WTC11 (cell line): ENCODE results near the gene MCM7. TPM values are rescaled to one million over a fixed set of nuclear protein-coding genes. Genes with fewer than 3 reads are reported as not detected.

Experiments used
- ATAC-seq: fragments of 200-7000 bp; cut with Tn5 transposase; 2 replicates; pipeline ENCODE4 v1.10.0; 2021; ENCODE audit warnings: mild to moderate bottlenecking, moderate library complexity
- CTCF ChIA-PET: fragments of 300-600 bp; sonication (Branson Sonifier 250); formaldehyde crosslinking; loops from one replicate; lab custom pipeline; 2021; ENCODE audit warnings: antibody characterized with exemption; lab: Charles Lee
- POLR2A ChIA-PET: fragments of 350-600 bp; sonication (Branson Sonifier 250); formaldehyde crosslinking; loops from one replicate; lab custom pipeline; 2021; ENCODE audit warnings: antibody characterized with exemption; lab: Charles Lee
- DNase-seq: peaks from one replicate; pipeline ENCODE4 v3.0.0; 2021; ENCODE audit warnings: low spot score
- H3K27ac Mint-ChIP-seq: 2 replicates; pipeline ENCODE4 v1.8.0; 2021; ENCODE audit warnings: mixed read lengths
- H3K27me3 Mint-ChIP-seq: 2 replicates; pipeline ENCODE4 v1.8.0; 2021; ENCODE audit warnings: low read depth, mild to moderate bottlenecking, moderate library complexity, mixed read lengths
- H3K36me3 Mint-ChIP-seq: 2 replicates; pipeline ENCODE4 v1.8.0; 2021; ENCODE audit warnings: mixed read lengths
- H3K4me1 Mint-ChIP-seq: 2 replicates; pipeline ENCODE4 v1.8.0; 2022; ENCODE audit warnings: mixed read lengths
- H3K4me3 Mint-ChIP-seq: 2 replicates; pipeline ENCODE4 v1.8.0; 2021; ENCODE audit warnings: mild to moderate bottlenecking, moderate library complexity, mixed read lengths
- H3K9me3 Mint-ChIP-seq: 2 replicates; pipeline ENCODE4 v1.8.0; 2021; ENCODE audit warnings: mixed read lengths
- CDX4 ChIP-seq: fragments of 250-450 bp; sonication (Bioruptor Pico); IDR thresholded peaks from 2 replicates; pipeline ENCODE4 v1.9.0; 2021; ENCODE audit warnings: moderate library complexity, mild to moderate bottlenecking, inconsistent platforms, borderline replicate concordance
- CREM ChIP-seq: sonication (generic); formaldehyde crosslinking; IDR thresholded peaks from 2 replicates; pipeline ENCODE4 v1.8.1; 2022; ENCODE audit warnings: mild to moderate bottlenecking, missing genetic modification reagents, moderate library complexity
- ESRRA ChIP-seq: sonication (generic); formaldehyde crosslinking; IDR thresholded peaks from 2 replicates; pipeline ENCODE4 v1.8.1; 2022; ENCODE audit warnings: mild to moderate bottlenecking, missing genetic modification reagents, borderline replicate concordance
- GABPB1 ChIP-seq: sonication (generic); formaldehyde crosslinking; IDR thresholded peaks from 2 replicates; pipeline ENCODE4 v1.8.1; 2023; ENCODE audit warnings: mild to moderate bottlenecking, missing genetic modification reagents
- HMGXB4 ChIP-seq: sonication (generic); formaldehyde crosslinking; IDR thresholded peaks from 2 replicates; pipeline ENCODE4 v1.8.1; 2023; ENCODE audit warnings: mild to moderate bottlenecking, moderate library complexity, missing genetic modification reagents
- NR1H2 ChIP-seq: sonication (generic); formaldehyde crosslinking; IDR thresholded peaks from 2 replicates; pipeline ENCODE4 v1.9.0; 2021; ENCODE audit warnings: mild to moderate bottlenecking, moderate library complexity, missing genetic modification reagents
- RELA ChIP-seq: sonication (generic); formaldehyde crosslinking; IDR thresholded peaks from 2 replicates; pipeline ENCODE4 v1.8.1; 2022; ENCODE audit warnings: missing genetic modification reagents, mild to moderate bottlenecking, borderline replicate concordance
- TCF7 ChIP-seq: sonication (generic); formaldehyde crosslinking; IDR thresholded peaks from 2 replicates; pipeline ENCODE4 v1.8.0; 2022; ENCODE audit warnings: mild to moderate bottlenecking, low read depth, missing genetic modification reagents, moderate library complexity
- ZNF121 ChIP-seq: sonication (generic); formaldehyde crosslinking; IDR thresholded peaks from 2 replicates; pipeline ENCODE4 v1.8.0; 2023; ENCODE audit warnings: missing genetic modification reagents
- ZNF263 ChIP-seq: sonication (generic); formaldehyde crosslinking; IDR thresholded peaks from 2 replicates; pipeline ENCODE4 v1.8.1; 2022; ENCODE audit warnings: low read depth, mild to moderate bottlenecking, moderate library complexity, missing genetic modification reagents
- ZNF416 ChIP-seq: fragments of 250-450 bp; sonication (Bioruptor Pico); IDR thresholded peaks from 2 replicates; pipeline ENCODE4 v1.9.0; 2021; ENCODE audit warnings: mild to moderate bottlenecking, inconsistent platforms
- ZNF512 ChIP-seq: sonication (generic); formaldehyde crosslinking; IDR thresholded peaks from 2 replicates; pipeline ENCODE4 v1.8.1; 2022; ENCODE audit warnings: missing genetic modification reagents, borderline replicate concordance
- ZNF671 ChIP-seq: fragments of 250-450 bp; sonication (Bioruptor Pico); IDR thresholded peaks from 2 replicates; pipeline ENCODE4 v1.8.0; 2021; ENCODE audit warnings: mild to moderate bottlenecking
- total RNA-seq: library from RNA; stranded (reverse); gene quantifications from 3 replicates; pipeline ENCODE4 v1.2.3, GENCODE V29; 2021
- TF ChIP-seq, protein P1 (sequence below): fragments of 250-450 bp; sonication (Bioruptor Pico); conservative IDR thresholded peaks from 2 replicates; pipeline ENCODE4 v1.9.0; 2021; ENCODE audit warnings: mild to moderate bottlenecking
- TF ChIP-seq, protein P2 (sequence below): sonication (generic); formaldehyde crosslinking; IDR thresholded peaks from 2 replicates; pipeline ENCODE4 v1.8.0; 2022; ENCODE audit warnings: mild to moderate bottlenecking, missing genetic modification reagents
- TF ChIP-seq, protein P3 (sequence below): sonication (generic); formaldehyde crosslinking; IDR thresholded peaks from 2 replicates; pipeline ENCODE4 v1.8.0; 2022; ENCODE audit warnings: mild to moderate bottlenecking, missing genetic modification reagents
- TF ChIP-seq, protein P4 (sequence below): sonication (generic); formaldehyde crosslinking; IDR thresholded peaks from 2 replicates; pipeline ENCODE4 v1.8.0; 2023; ENCODE audit warnings: missing genetic modification reagents, mild to moderate bottlenecking, borderline replicate concordance
- TF ChIP-seq, protein P5 (sequence below): sonication (generic); formaldehyde crosslinking; IDR thresholded peaks from 2 replicates; pipeline ENCODE4 v1.8.1; 2023; ENCODE audit warnings: mild to moderate bottlenecking, missing genetic modification reagents, moderate library complexity
- TF ChIP-seq, protein P6 (sequence below): fragments of 200-600 bp; IDR thresholded peaks from 2 replicates; pipeline ENCODE4 v1.8.0; 2022; ENCODE audit warnings: antibody characterized with exemption

Gene MCM7
- total RNA-seq, 1 experiment from 2014 or later, result 351 TPM

GRCh38 chr7:100132126-100132525, 30.9 kb upstream of the MCM7 start (continued):
- TF ChIP-seq, protein P1, sequence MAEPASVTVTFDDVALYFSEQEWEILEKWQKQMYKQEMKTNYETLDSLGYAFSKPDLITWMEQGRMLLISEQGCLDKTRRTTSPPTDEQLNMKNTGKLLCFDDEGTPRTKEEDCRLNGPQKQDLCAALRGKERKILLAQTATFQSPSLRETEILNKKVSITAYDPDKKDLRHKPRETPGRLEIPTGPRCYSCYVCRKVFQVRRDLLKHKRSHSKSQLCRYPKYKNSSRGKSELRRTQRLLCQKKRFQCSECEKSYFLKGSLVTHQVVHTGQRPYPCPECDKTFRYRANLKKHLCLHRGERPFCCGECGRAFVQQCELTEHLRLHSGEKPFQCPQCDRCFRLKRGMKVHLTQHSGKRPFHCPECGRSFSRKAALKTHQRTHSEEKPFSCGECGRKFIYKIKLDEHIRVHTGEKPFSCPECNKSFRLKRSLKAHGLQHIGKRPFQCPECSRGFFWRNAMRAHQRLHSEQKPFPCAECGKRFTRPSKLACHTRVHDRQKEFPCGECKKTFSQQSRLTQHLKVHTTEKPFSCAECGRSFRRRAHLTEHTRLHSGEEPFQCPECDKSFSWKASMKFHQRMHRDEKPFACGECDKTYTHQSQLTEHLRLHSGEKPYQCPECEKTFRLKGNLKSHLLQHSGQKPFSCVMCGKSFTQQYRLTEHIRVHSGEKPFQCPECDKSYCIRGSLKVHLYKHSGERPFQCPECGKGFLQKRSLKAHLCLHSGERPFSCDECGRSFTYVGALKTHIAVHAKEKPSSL (CRISPR knock-in tag), result no peak

DNA sequence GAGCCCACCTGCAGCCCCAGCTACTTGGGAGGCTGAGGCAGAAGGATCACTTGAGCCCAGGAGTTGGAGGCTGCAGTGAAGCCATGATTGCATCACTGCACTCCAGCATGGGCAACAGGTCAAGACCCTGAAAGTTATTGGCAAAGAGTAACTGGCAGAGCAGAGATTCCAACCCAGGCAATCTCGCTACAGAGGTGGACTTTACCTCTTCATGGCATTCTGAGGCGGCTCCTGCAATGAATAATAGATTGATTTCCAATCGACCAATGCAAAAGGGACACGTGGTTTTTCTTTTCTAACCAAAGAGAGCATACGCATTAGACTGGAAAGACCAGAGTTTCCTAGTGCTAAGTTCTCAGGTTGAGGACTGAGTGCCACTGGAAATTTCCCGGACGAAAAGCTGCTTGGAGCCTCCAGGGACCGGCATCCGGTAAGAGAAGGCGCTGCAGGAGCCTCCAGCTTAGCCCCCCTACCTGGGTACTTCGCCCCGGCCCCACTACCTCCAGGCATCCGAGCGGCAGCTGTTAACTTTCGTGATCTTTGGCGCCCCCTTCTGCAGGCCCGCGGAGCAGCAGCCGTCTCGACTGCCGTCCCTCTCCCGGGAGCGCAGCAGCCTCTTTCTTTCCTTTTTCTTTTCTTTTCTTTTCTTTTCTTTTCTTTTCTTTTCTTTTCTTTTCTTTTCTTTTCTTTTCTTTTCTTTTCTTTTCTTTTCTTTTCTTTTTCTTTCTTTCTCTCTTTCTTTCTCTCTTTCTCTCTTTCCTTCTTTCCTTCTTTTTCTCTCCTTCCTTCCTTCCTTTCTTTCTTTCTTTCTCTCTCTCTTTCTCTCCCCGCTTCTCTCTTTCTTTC, 29.6 kb upstream of the MCM7 start:
- POLR2A ChIA-PET, result interaction anchor here (0.7 to 1.7 kb wide), 5 partner anchors 18 to 49 kb away, joined by 3 to 11 read pairs (median 4); partner anchors contain the start of genes AP4M1, GAL3ST4, GPC2 and LAMTOR4
- TF ChIP-seq ZNF671, result no peak
- TF ChIP-seq, protein P2, sequence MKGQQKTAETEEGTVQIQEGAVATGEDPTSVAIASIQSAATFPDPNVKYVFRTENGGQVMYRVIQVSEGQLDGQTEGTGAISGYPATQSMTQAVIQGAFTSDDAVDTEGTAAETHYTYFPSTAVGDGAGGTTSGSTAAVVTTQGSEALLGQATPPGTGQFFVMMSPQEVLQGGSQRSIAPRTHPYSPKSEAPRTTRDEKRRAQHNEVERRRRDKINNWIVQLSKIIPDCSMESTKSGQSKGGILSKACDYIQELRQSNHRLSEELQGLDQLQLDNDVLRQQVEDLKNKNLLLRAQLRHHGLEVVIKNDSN (CRISPR knock-in tag), result 0 out of 2 replicates have a peak, but pooled peaks have one; percentile 18
- TF ChIP-seq ZNF121 (CRISPR knock-in tag), result peak; percentile 95
- TF ChIP-seq CDX4 (CRISPR knock-in tag), result no peak
- peak; percentile 73 for TF ChIP-seq GABPB1
- TF ChIP-seq ZNF512 (CRISPR knock-in tag), result peak; percentile 99
- TF ChIP-seq TCF7, result no peak
- TF ChIP-seq, protein P3, sequence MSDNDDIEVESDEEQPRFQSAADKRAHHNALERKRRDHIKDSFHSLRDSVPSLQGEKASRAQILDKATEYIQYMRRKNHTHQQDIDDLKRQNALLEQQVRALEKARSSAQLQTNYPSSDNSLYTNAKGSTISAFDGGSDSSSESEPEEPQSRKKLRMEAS (CRISPR knock-in tag), result 0 out of 2 replicates have a peak, but pooled peaks have one; percentile 42
- 0 out of 2 replicates have a peak, but pooled peaks have one; percentile 52 for TF ChIP-seq HMGXB4 (CRISPR knock-in tag)
- TF ChIP-seq, protein P4, sequence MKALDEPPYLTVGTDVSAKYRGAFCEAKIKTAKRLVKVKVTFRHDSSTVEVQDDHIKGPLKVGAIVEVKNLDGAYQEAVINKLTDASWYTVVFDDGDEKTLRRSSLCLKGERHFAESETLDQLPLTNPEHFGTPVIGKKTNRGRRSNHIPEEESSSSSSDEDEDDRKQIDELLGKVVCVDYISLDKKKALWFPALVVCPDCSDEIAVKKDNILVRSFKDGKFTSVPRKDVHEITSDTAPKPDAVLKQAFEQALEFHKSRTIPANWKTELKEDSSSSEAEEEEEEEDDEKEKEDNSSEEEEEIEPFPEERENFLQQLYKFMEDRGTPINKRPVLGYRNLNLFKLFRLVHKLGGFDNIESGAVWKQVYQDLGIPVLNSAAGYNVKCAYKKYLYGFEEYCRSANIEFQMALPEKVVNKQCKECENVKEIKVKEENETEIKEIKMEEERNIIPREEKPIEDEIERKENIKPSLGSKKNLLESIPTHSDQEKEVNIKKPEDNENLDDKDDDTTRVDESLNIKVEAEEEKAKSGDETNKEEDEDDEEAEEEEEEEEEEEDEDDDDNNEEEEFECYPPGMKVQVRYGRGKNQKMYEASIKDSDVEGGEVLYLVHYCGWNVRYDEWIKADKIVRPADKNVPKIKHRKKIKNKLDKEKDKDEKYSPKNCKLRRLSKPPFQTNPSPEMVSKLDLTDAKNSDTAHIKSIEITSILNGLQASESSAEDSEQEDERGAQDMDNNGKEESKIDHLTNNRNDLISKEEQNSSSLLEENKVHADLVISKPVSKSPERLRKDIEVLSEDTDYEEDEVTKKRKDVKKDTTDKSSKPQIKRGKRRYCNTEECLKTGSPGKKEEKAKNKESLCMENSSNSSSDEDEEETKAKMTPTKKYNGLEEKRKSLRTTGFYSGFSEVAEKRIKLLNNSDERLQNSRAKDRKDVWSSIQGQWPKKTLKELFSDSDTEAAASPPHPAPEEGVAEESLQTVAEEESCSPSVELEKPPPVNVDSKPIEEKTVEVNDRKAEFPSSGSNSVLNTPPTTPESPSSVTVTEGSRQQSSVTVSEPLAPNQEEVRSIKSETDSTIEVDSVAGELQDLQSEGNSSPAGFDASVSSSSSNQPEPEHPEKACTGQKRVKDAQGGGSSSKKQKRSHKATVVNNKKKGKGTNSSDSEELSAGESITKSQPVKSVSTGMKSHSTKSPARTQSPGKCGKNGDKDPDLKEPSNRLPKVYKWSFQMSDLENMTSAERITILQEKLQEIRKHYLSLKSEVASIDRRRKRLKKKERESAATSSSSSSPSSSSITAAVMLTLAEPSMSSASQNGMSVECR (CRISPR knock-in tag), result no peak
- no peak for TF ChIP-seq CREM (CRISPR knock-in tag)
- no peak for TF ChIP-seq ZNF263 (CRISPR knock-in tag)
- no peak for TF ChIP-seq ZNF416 (CRISPR knock-in tag)
- TF ChIP-seq, protein P5, sequence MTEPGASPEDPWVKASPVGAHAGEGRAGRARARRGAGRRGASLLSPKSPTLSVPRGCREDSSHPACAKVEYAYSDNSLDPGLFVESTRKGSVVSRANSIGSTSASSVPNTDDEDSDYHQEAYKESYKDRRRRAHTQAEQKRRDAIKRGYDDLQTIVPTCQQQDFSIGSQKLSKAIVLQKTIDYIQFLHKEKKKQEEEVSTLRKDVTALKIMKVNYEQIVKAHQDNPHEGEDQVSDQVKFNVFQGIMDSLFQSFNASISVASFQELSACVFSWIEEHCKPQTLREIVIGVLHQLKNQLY (CRISPR knock-in tag), result no peak
- TF ChIP-seq ESRRA (CRISPR knock-in tag), result no peak
- no peak for TF ChIP-seq NR1H2
- TF ChIP-seq RELA (CRISPR knock-in tag), result no peak
- TF ChIP-seq, protein P6, sequence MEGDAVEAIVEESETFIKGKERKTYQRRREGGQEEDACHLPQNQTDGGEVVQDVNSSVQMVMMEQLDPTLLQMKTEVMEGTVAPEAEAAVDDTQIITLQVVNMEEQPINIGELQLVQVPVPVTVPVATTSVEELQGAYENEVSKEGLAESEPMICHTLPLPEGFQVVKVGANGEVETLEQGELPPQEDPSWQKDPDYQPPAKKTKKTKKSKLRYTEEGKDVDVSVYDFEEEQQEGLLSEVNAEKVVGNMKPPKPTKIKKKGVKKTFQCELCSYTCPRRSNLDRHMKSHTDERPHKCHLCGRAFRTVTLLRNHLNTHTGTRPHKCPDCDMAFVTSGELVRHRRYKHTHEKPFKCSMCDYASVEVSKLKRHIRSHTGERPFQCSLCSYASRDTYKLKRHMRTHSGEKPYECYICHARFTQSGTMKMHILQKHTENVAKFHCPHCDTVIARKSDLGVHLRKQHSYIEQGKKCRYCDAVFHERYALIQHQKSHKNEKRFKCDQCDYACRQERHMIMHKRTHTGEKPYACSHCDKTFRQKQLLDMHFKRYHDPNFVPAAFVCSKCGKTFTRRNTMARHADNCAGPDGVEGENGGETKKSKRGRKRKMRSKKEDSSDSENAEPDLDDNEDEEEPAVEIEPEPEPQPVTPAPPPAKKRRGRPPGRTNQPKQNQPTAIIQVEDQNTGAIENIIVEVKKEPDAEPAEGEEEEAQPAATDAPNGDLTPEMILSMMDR, result peak; percentile 96

More for the DNA sequence above, 29.6 kb upstream of the MCM7 start:
- Mint-ChIP-seq H3K27ac (no peak overlapping the region), H3K36me3 (no peaks in the 10 kb centered on the region), H3K9me3 (no peaks in the 10 kb centered on the region), H3K4me3 (peak overlapping the region; percentile 35; the same call in 1 of the 2 replicates), H3K4me1 (peaks cover 7% of the 10 kb centered on the region), H3K27me3 (peaks cover 15% of the 10 kb centered on the region)
- DNase-seq, result peak; percentile 96
- peak; percentile 56 for ATAC-seq
- CTCF ChIA-PET, result interaction anchor here (0.6 to 4.9 kb wide), 39 partner anchors 8 to 1605 kb away, joined by 3 to 54 read pairs (median 4); partner anchors contain the start of genes AP4M1, GAL3ST4, GJC3 and GPC2
